Astrocyte (in vitro differentiated cells and primary cell): ENCODE data around the gene C8A. TPM values are rescaled to one million over a fixed set of nuclear protein-coding genes. Genes with fewer than 3 reads are reported as not detected.

Source experiments
- DNase-seq: peaks from one replicate; pipeline ENCODE4 v3.0.0-alpha.2; 2010; ENCODE audit warnings: low read depth
- FAIRE-seq: peaks from 2 replicates; lab custom pipeline; 2011; peaks lifted over from hg19 to GRCh38; lab: Jason Lieb, UNC
- H2AFZ ChIP-seq: 2 replicates; pipeline ENCODE4 v1.6.0; 2012; ENCODE audit warnings: low read depth, low read length, inconsistent platforms
- H3K27ac ChIP-seq: 2 replicates; pipeline ENCODE4 v1.5.1; 2011; ENCODE audit warnings: low read depth, low read length, inconsistent platforms
- H3K27me3 ChIP-seq: 2 replicates; pipeline ENCODE4 v1.6.0; 2011; ENCODE audit warnings: low read length, inconsistent platforms; ENCODE audit not compliant: insufficient read depth
- H3K36me3 ChIP-seq: 2 replicates; pipeline ENCODE4 v1.5.1; 2011; ENCODE audit warnings: low read length, inconsistent platforms; ENCODE audit not compliant: insufficient read depth
- H3K4me1 ChIP-seq: 2 replicates; pipeline ENCODE4 v1.5.1; 2011; ENCODE audit warnings: low read length, inconsistent platforms; ENCODE audit not compliant: insufficient read depth
- H3K4me2 ChIP-seq: 2 replicates; pipeline ENCODE4 v1.6.0; 2012; ENCODE audit warnings: low read length, inconsistent platforms
- H3K4me3 ChIP-seq: 2 replicates; pipeline ENCODE4 v1.5.1; 2011; ENCODE audit warnings: low read depth, mild to moderate bottlenecking, low read length, inconsistent platforms; ENCODE audit not compliant: insufficient read depth
- H3K79me2 ChIP-seq: 2 replicates; pipeline ENCODE4 v1.6.0; 2012; ENCODE audit warnings: mild to moderate bottlenecking, low read length, inconsistent platforms; ENCODE audit not compliant: insufficient read depth
- H3K9ac ChIP-seq: 2 replicates; pipeline ENCODE4 v1.6.0; 2012; ENCODE audit warnings: mild to moderate bottlenecking, low read length, inconsistent platforms
- H3K9me3 ChIP-seq: 2 replicates; pipeline ENCODE4 v1.5.1; 2012; ENCODE audit warnings: low read depth, mild to moderate bottlenecking, low read length, inconsistent platforms; ENCODE audit not compliant: insufficient read depth
- H4K20me1 ChIP-seq: 2 replicates; pipeline ENCODE4 v1.6.0; 2012; ENCODE audit warnings: low read length, inconsistent platforms; ENCODE audit not compliant: insufficient read depth
- H3K27ac Mint-ChIP-seq: one replicate; pipeline ENCODE4 v1.8.0; 2021; ENCODE audit warnings: mild to moderate bottlenecking, mixed read lengths; ENCODE audit not compliant: unreplicated experiment
- H3K27me3 Mint-ChIP-seq: one replicate; pipeline ENCODE4 v1.8.0; 2021; ENCODE audit warnings: low read depth, mixed read lengths; ENCODE audit not compliant: unreplicated experiment
- H3K36me3 Mint-ChIP-seq: one replicate; pipeline ENCODE4 v1.8.0; 2021; ENCODE audit warnings: low read depth, mixed read lengths; ENCODE audit not compliant: unreplicated experiment
- H3K4me1 Mint-ChIP-seq: one replicate; pipeline ENCODE4 v1.8.0; 2021; ENCODE audit warnings: low read depth, mixed read lengths; ENCODE audit not compliant: unreplicated experiment
- H3K4me3 Mint-ChIP-seq: one replicate; pipeline ENCODE4 v1.8.0; 2021; ENCODE audit warnings: mild to moderate bottlenecking, moderate library complexity, mixed read lengths; ENCODE audit not compliant: unreplicated experiment
- H3K9me3 Mint-ChIP-seq: one replicate; pipeline ENCODE4 v1.8.0; 2021; ENCODE audit warnings: mild to moderate bottlenecking, mixed read lengths; ENCODE audit not compliant: unreplicated experiment
- EZH2 ChIP-seq: IDR thresholded peaks from 2 replicates; pipeline ENCODE4 v1.6.1; 2012; ENCODE audit warnings: mild to moderate bottlenecking, low read length, inconsistent platforms; ENCODE audit not compliant: insufficient read depth
- total RNA-seq: library from RNA; stranded (reverse); gene quantifications from 2 replicates; pipeline ENCODE4 v1.2.1, GENCODE V29; 2021
- TF ChIP-seq, protein P1 (sequence below): IDR thresholded peaks from 2 replicates; pipeline ENCODE4 v1.5.1; 2011; ENCODE audit warnings: low read depth, mild to moderate bottlenecking, inconsistent platforms, low read length, moderate library complexity; ENCODE audit not compliant: insufficient read depth

C8A gene
- total RNA-seq, 1 donor from 2014 or later = not detected

DNA sequence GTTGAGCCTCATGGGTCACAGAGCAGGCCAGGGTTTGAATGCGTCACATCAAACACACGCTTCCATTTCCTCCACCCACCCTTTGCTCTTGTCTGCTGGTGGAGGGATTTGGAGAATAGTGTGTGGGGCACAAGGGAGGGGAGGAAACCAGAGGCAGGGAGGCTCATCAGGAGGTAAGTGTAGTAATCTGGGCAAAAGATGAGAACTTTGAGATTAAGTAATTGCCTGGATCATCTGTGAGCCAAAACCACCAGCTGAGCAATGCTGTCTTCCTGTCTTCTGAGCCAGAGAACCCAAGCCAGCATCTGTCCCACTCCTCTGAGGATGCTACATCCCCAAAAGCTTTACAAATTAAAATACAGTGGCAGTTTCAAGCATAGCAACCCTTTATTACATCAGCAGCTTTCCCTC lies 66.0 kb downstream of the C8A start:
- peaks cover 1% of the 10 kb centered on the region for H3K4me1 Mint-ChIP-seq
- no peaks in the 10 kb centered on the region for H3K36me3 ChIP-seq

DNA sequence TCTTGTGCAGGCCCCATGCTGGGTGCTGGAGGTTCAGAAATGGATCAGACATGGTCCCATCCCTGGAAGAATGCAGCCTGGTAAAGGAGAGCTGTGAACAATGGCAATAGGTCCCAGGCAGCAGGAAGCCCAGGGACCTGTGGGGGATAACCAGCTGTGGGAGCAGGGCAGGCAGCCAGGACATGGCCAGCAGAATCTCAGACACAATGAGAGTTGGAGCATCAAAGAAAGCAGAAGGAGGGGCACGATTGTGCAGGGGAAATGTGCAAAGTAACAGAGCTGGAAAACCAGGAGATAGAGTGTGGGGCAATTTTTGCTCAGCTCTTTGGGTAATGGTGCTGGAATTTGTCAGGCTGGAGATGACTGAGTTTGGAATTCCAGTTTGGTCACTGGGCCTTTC lies 66.9 kb downstream of the C8A start:
- no peak overlapping the region for H3K4me3 ChIP-seq
- Mint-ChIP-seq H3K27ac (no peak overlapping the region), H3K9me3 (peaks cover 8% of the 10 kb centered on the region), H3K4me1 (peaks cover 1% of the 10 kb centered on the region), H3K27me3 (peaks cover 2% of the 10 kb centered on the region), H3K36me3 (peaks cover 1% of the 10 kb centered on the region), H3K4me3 (no peak overlapping the region)
- no peak overlapping the region for H3K27ac ChIP-seq
- H3K4me2 ChIP-seq = no peak overlapping the region
- no peaks in the 10 kb centered on the region for H3K9me3 ChIP-seq
- H3K9ac ChIP-seq = no peak overlapping the region
- no peak overlapping the region for H2AFZ ChIP-seq
- H4K20me1 ChIP-seq = no peaks in the 10 kb centered on the region
- DNase-seq (no peak), FAIRE-seq (no peak)
- H3K36me3 ChIP-seq = no peaks in the 10 kb centered on the region
- H3K27me3 ChIP-seq = no peaks in the 10 kb centered on the region
- H3K4me1 ChIP-seq = no peaks in the 10 kb centered on the region
- no peaks in the 10 kb centered on the region for H3K79me2 ChIP-seq
- TF ChIP-seq, protein P1, sequence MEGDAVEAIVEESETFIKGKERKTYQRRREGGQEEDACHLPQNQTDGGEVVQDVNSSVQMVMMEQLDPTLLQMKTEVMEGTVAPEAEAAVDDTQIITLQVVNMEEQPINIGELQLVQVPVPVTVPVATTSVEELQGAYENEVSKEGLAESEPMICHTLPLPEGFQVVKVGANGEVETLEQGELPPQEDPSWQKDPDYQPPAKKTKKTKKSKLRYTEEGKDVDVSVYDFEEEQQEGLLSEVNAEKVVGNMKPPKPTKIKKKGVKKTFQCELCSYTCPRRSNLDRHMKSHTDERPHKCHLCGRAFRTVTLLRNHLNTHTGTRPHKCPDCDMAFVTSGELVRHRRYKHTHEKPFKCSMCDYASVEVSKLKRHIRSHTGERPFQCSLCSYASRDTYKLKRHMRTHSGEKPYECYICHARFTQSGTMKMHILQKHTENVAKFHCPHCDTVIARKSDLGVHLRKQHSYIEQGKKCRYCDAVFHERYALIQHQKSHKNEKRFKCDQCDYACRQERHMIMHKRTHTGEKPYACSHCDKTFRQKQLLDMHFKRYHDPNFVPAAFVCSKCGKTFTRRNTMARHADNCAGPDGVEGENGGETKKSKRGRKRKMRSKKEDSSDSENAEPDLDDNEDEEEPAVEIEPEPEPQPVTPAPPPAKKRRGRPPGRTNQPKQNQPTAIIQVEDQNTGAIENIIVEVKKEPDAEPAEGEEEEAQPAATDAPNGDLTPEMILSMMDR = no peak
- no peak for TF ChIP-seq EZH2

More for the DNA sequence above, 66.0 kb downstream of the C8A start:
- H3K9ac ChIP-seq = no peak overlapping the region
- peaks cover 8% of the 10 kb centered on the region for H3K9me3 Mint-ChIP-seq
- H3K4me3 Mint-ChIP-seq = no peak overlapping the region
- H3K27ac ChIP-seq = no peak overlapping the region
- peaks cover 1% of the 10 kb centered on the region for H3K36me3 Mint-ChIP-seq
- H3K4me1 ChIP-seq = no peaks in the 10 kb centered on the region
- H3K27ac Mint-ChIP-seq = no peak overlapping the region
- no peaks in the 10 kb centered on the region for H3K27me3 ChIP-seq
- H3K9me3 ChIP-seq = no peaks in the 10 kb centered on the region
- no peak overlapping the region for H3K4me2 ChIP-seq
- H3K4me3 ChIP-seq = no peak overlapping the region
- H4K20me1 ChIP-seq = no peaks in the 10 kb centered on the region
- FAIRE-seq (no peak), DNase-seq (no peak)
- H2AFZ ChIP-seq = no peak overlapping the region
- TF ChIP-seq, protein P1 = no peak
- TF ChIP-seq EZH2 = no peak
- H3K79me2 ChIP-seq = no peaks in the 10 kb centered on the region
- peaks cover 10% of the 10 kb centered on the region for H3K27me3 Mint-ChIP-seq

DNA sequence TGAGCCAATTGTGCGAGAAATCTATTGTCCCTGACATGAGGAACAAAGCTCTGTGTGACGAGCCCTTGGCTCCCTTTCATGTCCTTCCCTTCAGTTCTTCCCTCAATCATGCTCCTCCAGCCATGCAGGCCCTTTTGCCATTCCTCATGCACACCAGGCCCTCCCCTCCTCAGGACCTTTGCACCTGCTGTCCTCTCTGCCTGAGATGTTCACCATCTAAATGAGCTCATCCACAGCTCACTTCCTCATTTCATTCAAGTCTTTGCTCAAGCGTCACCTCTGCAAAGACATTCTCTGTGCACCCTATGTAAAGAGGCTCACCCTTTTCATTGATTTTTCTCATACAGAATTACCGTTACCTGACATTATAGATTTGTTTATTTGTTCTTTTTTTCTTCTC lies 67.5 kb downstream of the C8A start:
- no peak overlapping the region for H3K27ac Mint-ChIP-seq
- TF ChIP-seq EZH2 = no peak
- TF ChIP-seq, protein P1 = no peak
- H3K9me3 Mint-ChIP-seq = peaks cover 8% of the 10 kb centered on the region
- no peak for DNase-seq
- Histone ChIP-seq H3K4me1 (no peaks in the 10 kb centered on the region), H3K4me2 (no peak overlapping the region), H3K27me3 (no peaks in the 10 kb centered on the region), H3K27ac (no peak overlapping the region), H3K79me2 (no peaks in the 10 kb centered on the region), H3K9me3 (no peaks in the 10 kb centered on the region), H3K4me3 (no peak overlapping the region), H3K36me3 (no peaks in the 10 kb centered on the region), H3K9ac (no peak overlapping the region), H2AFZ (no peak overlapping the region), H4K20me1 (no peaks in the 10 kb centered on the region)
- peaks cover 2% of the 10 kb centered on the region for H3K27me3 Mint-ChIP-seq
- peaks cover 1% of the 10 kb centered on the region for H3K36me3 Mint-ChIP-seq
- peaks cover 1% of the 10 kb centered on the region for H3K4me1 Mint-ChIP-seq
- no peak for FAIRE-seq
- no peak overlapping the region for H3K4me3 Mint-ChIP-seq
